ENCODE measurements around the gene UBE2G2.

The UBE2G2 gene

DNA sequence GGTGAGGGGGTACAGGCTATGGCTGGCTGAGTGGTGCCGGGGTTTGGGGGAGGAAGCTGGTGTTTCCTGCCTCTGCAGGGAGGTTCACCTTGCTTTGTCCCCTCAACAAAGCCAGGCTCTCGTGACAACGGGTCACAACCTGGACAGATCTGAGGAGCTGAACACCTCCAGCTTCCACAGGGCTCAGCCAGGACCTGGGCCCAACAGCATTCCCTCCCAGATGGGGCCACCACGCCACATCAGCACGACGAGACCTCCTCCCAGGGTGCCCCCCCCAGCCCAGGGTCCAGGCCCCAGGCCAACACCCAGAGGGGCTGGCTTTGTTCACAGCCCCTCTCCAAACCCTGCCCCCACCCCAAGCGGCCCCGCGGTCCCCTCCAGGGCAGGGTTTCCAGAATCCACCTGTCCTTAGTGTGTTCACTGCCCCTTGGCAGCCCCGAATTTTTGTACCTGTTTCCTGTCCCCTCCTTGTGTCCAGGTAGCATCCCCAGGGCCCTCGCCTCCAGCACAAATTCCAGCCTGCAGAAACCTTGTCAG lies 34.7 kb downstream of the UBE2G2 start:
- Histone ChIP-seq H3K4me2 (ENCODE audit: low read length) (no peak overlapping the region), H3K4me1 (no peaks in the 10 kb centered on the region), H3K9me3 (ENCODE audit: control insufficient read depth, low read length) (no peaks in the 10 kb centered on the region), H3K79me2 (no peaks in the 10 kb centered on the region), H3K4me3 (ENCODE audit: low read depth, low read length) (no peak overlapping the region), H3K27me3 (ENCODE audit: control insufficient read depth, insufficient read depth, low read length) (no peaks in the 10 kb centered on the region), H2AFZ (no peak overlapping the region), H3K9ac (no peak overlapping the region), H3K27ac (no peak overlapping the region), H3K36me3 (ENCODE audit: control insufficient read depth, insufficient read depth, low read length) (no peaks in the 10 kb centered on the region)
- no peak for TF ChIP-seq CTCF (IDR thresholded peaks at IDR 0.05)

DNA sequence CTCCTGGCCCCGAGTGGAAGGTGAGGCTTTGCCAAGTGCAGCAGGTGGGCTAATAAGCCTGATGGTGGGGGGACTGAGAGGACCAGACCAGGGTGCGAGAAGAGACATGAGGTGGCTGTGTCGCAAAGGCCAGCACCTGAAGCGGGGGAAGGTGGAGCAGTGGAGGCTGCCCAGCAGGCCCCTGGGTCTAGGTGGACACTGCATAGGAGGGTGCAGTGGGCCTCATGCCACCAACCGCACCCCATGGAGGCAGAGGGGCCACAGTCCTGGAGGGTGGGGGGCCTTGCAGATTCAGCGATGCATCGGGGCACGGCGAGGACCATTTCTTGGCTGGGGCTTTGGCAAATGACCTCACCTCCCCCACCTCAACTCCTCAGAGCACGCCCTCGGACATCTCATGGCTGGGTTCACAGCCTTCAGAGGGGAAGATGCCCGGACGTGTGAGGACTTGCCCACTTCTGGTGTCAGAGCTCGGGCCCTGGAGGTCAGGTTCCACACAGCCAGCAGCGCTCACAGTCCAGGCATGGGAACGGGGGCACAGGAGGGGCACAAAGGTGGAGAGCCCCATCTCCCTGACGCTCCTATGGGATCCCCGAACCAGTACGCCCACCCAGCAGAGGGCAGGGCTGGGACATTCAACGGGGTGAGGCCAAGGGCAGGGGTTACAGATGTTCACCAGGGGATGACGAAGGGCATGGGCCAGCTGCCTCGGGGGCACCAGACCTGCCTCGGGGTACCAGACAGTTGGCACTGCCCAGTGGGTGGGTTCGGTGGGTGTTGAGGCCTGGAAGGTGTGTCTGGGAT lies 35.4 kb downstream of the UBE2G2 start:
- no peak overlapping the region for H2AFZ ChIP-seq
- H3K9me3 ChIP-seq (ENCODE audit: control insufficient read depth, low read length) = no peaks in the 10 kb centered on the region
- no peaks in the 10 kb centered on the region for H3K79me2 ChIP-seq
- no peak overlapping the region for H3K4me2 ChIP-seq (ENCODE audit: low read length)
- no peaks in the 10 kb centered on the region for H3K36me3 ChIP-seq (ENCODE audit: control insufficient read depth, insufficient read depth, low read length)
- H3K4me3 ChIP-seq (ENCODE audit: low read depth, low read length) = no peak overlapping the region
- TF ChIP-seq CTCF (IDR thresholded peaks at IDR 0.05) = no peak
- H3K27ac ChIP-seq = no peak overlapping the region
- H3K9ac ChIP-seq = no peak overlapping the region
- no peaks in the 10 kb centered on the region for H3K4me1 ChIP-seq
- no peaks in the 10 kb centered on the region for H3K27me3 ChIP-seq (ENCODE audit: control insufficient read depth, insufficient read depth, low read length)

DNA sequence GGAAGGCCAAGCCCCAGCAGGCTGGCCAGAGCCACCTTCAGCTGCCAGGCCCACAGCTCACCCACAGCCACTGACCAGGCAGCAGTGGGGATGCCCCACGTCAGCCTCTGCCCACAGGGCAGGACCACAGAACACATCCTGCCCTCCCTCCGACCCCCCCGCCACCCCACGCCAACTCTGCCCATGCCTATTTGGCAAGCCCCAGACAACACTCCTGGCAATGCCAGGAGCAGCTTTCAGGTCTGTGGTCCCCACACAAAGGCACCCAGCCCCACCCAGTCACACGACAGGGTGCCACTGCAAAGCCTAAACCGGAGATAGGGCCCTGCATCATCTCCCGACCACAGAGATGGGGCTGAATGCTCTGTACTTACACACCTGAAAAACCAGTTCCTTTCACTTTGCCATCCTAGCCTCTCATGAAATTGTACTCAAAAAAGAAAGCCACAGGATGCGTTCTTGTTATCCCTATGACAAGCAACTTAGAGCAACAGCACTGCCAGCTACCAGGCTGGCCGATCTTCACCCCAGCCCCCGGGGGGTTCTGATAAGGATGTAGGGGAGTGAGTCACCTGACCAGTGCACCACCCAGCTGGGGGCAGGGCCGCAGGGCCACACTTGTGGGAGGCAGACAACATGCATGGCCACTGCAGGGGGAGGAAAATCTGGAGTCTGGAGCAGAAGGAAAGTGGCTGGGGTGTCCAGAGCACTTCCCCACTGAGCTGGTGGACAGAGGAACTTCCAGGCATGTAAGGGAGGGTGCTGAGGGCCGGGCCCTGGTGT lies 36.2 kb downstream of the UBE2G2 start:
- H3K36me3 ChIP-seq (ENCODE audit: control insufficient read depth, insufficient read depth, low read length) = no peaks in the 10 kb centered on the region
- no peak overlapping the region for H3K4me3 ChIP-seq (ENCODE audit: low read depth, low read length)
- no peaks in the 10 kb centered on the region for H3K4me1 ChIP-seq
- H3K27ac ChIP-seq = no peak overlapping the region
- H3K9me3 ChIP-seq (ENCODE audit: control insufficient read depth, low read length) = no peaks in the 10 kb centered on the region
- no peaks in the 10 kb centered on the region for H3K79me2 ChIP-seq
- H3K4me2 ChIP-seq (ENCODE audit: low read length) = no peak overlapping the region
- H3K9ac ChIP-seq = no peak overlapping the region
- H2AFZ ChIP-seq = no peak overlapping the region
- no peak for TF ChIP-seq CTCF (IDR thresholded peaks at IDR 0.05)
- H3K27me3 ChIP-seq (ENCODE audit: control insufficient read depth, insufficient read depth, low read length) = no peaks in the 10 kb centered on the region

GRCh38 chr21:44764319-44765230 lies 37.0 kb downstream of the UBE2G2 start:
- Histone ChIP-seq H3K27ac (no peak overlapping the region), H3K79me2 (no peaks in the 10 kb centered on the region), H3K9me3 (ENCODE audit: control insufficient read depth, low read length) (no peaks in the 10 kb centered on the region), H3K4me2 (ENCODE audit: low read length) (no peak overlapping the region), H3K27me3 (ENCODE audit: control insufficient read depth, insufficient read depth, low read length) (no peaks in the 10 kb centered on the region), H3K4me3 (ENCODE audit: low read depth, low read length) (no peak overlapping the region), H2AFZ (no peak overlapping the region), H3K9ac (no peak overlapping the region), H3K4me1 (no peaks in the 10 kb centered on the region), H3K36me3 (ENCODE audit: control insufficient read depth, insufficient read depth, low read length) (no peaks in the 10 kb centered on the region)
- no peak for TF ChIP-seq CTCF (IDR thresholded peaks at IDR 0.05)
